Hepatocyte (in vitro differentiated cells): ENCODE data around the gene ZNF541. TPM values are rescaled to one million over a fixed set of nuclear protein-coding genes. Genes with fewer than 3 reads are reported as not detected.
"Not testable (repeated sequence)": the region's sequence is repeated elsewhere in the genome, so short reads cannot be mapped to it uniquely, and the experiment has no call there.

Source experiments
- DNase-seq: peaks from one replicate; pipeline ENCODE4 v3.0.0-alpha.2; 2016; ENCODE audit warnings: low spot score
- H2AFZ ChIP-seq: fragments of 200-600 bp; sonication (generic); 2 replicates; pipeline ENCODE4 v1.6.0; 2016; ENCODE audit warnings: antibody characterized with exemption, mild to moderate bottlenecking
- H3K27ac ChIP-seq: fragments of 200-600 bp; sonication (generic); 2 replicates; pipeline ENCODE4 v1.5.1; 2016; ENCODE audit warnings: mild to moderate bottlenecking
- H3K27me3 ChIP-seq: fragments of 200-600 bp; sonication (generic); 2 replicates; pipeline ENCODE4 v1.6.1; 2016
- H3K36me3 ChIP-seq: fragments of 200-600 bp; sonication (generic); replicated peaks from 2 replicates; pipeline ENCODE4 v1.5.1; 2016; ENCODE audit warnings: low read depth; ENCODE audit not compliant: insufficient read depth
- H3K4me1 ChIP-seq: fragments of 200-600 bp; sonication (generic); 2 replicates; pipeline ENCODE4 v1.5.1; 2016; ENCODE audit warnings: mild to moderate bottlenecking, moderate library complexity; ENCODE audit not compliant: insufficient read depth
- H3K4me2 ChIP-seq: fragments of 200-600 bp; sonication (generic); 2 replicates; pipeline ENCODE4 v1.6.0; 2016
- H3K4me3 ChIP-seq: fragments of 200-600 bp; sonication (generic); 2 replicates; pipeline ENCODE4 v1.5.1; 2016; ENCODE audit warnings: mild to moderate bottlenecking
- H3K79me2 ChIP-seq: fragments of 200-600 bp; sonication (generic); 2 replicates; pipeline ENCODE4 v1.6.0; 2017; ENCODE audit warnings: mild to moderate bottlenecking
- H3K9me2 ChIP-seq: fragments of 200-600 bp; sonication (generic); replicated peaks from 2 replicates; pipeline ENCODE4 v1.6.0; 2017; ENCODE audit warnings: mild to moderate bottlenecking; ENCODE audit not compliant: insufficient read depth
- H3K9me3 ChIP-seq: fragments of 200-600 bp; sonication (generic); 2 replicates; pipeline ENCODE4 v1.5.1; 2016; ENCODE audit warnings: low read depth, mild to moderate bottlenecking
- H4K20me1 ChIP-seq: fragments of 200-600 bp; sonication (generic); 2 replicates; pipeline ENCODE4 v1.6.0; 2016; ENCODE audit warnings: mild to moderate bottlenecking; ENCODE audit not compliant: insufficient read depth, poor library complexity, severe bottlenecking
- EZH2 ChIP-seq: fragments of 200-600 bp; sonication (generic); IDR thresholded peaks from 2 replicates; pipeline ENCODE4 v1.6.1; 2016; ENCODE audit warnings: antibody characterized with exemption, mild to moderate bottlenecking, borderline replicate concordance
- EZH2phosphoT487 ChIP-seq: fragments of 200-600 bp; sonication (generic); IDR thresholded peaks from one replicate; pipeline ENCODE4 v1.6.1; 2018; ENCODE audit warnings: antibody characterized with exemption, mild to moderate bottlenecking, low read depth, moderate library complexity; ENCODE audit not compliant: unreplicated experiment, severe bottlenecking
- WGBS: methylation state at CpG from one replicate; pipeline ENCODE4 v1.1.6; 2016; ENCODE audit warnings: low lambda C conversion rate; ENCODE audit errors: missing lambda C conversion rate; 5-methylcytosine and 5-hydroxymethylcytosine counted together
- polyA plus RNA-seq: library from polyadenylated mRNA; unstranded; fragments of >200 nt; fragmentation: Nextera tagmentation; extraction: Ambion mirVana; gene quantifications from 2 replicates; pipeline ENCODE4 v1.2.1, GENCODE V29; 2016
- total RNA-seq: library from RNA; depleted of rRNA; stranded (reverse); fragments of >200 nt; gene quantifications from 2 replicates; pipeline ENCODE4 v1.2.3, GENCODE V29; 2014
- TF ChIP-seq, protein P1 (sequence below): fragments of 200-600 bp; sonication (generic); IDR thresholded peaks from 2 replicates; pipeline ENCODE4 v1.5.1; 2016; ENCODE audit warnings: antibody characterized with exemption, mild to moderate bottlenecking; ENCODE audit not compliant: poor library complexity

ZNF541 gene
- total and polyA plus RNA-seq, 2 experiments from 2014 or later, result 0.05 to 0.43 TPM

DNA sequence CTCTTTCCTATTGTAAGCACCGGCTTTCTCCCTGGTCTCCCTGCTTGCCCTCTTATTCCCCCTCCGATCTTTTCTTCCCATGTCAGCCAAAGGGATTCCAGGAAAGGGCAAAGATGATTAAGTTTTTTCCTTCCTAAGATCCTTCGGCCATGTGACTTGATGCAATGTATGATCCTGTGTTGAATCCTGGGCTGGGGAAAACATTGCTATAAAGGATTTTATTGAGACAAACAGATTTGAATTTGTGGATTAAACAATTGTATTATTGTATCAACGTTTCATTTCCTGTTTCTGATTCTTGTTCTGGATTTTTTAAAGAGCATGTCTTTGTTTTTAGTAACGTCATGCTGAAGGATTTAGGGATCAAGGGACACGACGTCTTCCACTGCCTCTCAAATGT, 16.9 kb upstream of the ZNF541 start:
- Histone ChIP-seq H3K4me3 (no peak overlapping the region), H2AFZ (no peak overlapping the region)
- 64% methylated on average over 7 of the region's 7 CpGs for WGBS

DNA sequence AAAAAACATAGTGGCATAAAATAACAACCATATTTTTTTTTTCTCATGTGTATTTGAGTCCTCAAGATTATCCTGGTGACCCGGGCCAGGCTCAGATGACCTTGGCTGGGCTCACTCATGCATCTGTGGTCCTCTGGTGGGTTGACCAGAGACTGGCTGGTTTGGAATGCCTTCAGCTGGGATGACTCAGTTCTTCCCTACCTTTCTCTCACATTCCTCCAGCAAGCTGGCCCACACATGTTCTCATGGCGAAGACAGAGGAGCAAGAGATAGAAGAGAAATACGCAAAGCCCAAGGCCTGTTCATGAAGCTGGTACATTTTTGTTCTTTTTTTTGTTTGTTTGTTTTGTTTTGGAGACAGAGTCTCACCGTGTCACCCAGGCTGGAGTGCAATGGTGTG, 14.3 kb upstream of the ZNF541 start:
- WGBS, result 93% methylated on average over 4 of the region's 4 CpGs
- TF ChIP-seq, protein P1, sequence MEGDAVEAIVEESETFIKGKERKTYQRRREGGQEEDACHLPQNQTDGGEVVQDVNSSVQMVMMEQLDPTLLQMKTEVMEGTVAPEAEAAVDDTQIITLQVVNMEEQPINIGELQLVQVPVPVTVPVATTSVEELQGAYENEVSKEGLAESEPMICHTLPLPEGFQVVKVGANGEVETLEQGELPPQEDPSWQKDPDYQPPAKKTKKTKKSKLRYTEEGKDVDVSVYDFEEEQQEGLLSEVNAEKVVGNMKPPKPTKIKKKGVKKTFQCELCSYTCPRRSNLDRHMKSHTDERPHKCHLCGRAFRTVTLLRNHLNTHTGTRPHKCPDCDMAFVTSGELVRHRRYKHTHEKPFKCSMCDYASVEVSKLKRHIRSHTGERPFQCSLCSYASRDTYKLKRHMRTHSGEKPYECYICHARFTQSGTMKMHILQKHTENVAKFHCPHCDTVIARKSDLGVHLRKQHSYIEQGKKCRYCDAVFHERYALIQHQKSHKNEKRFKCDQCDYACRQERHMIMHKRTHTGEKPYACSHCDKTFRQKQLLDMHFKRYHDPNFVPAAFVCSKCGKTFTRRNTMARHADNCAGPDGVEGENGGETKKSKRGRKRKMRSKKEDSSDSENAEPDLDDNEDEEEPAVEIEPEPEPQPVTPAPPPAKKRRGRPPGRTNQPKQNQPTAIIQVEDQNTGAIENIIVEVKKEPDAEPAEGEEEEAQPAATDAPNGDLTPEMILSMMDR, result no peak
- TF ChIP-seq EZH2 (no peak), EZH2phosphoT487 (no peak)
- no peak for DNase-seq
- Histone ChIP-seq H3K79me2 (no peaks in the 10 kb centered on the region), H3K4me1 (no peaks in the 10 kb centered on the region), H3K9me3 (no peaks in the 10 kb centered on the region), H3K27me3 (no peaks in the 10 kb centered on the region), H3K27ac (no peak overlapping the region), H4K20me1 (no peaks in the 10 kb centered on the region), H3K4me2 (no peak overlapping the region), H3K4me3 (no peak overlapping the region), H3K36me3 (no peaks in the 10 kb centered on the region), H2AFZ (no peak overlapping the region), H3K9me2 (no peaks in the 10 kb centered on the region)

More for the DNA sequence above, 16.9 kb upstream of the ZNF541 start:
- H3K27ac ChIP-seq, result no peak overlapping the region
- TF ChIP-seq EZH2, result no peak
- no peak for TF ChIP-seq EZH2phosphoT487
- TF ChIP-seq, protein P1, result no peak
- H3K4me1 ChIP-seq, result no peaks in the 10 kb centered on the region
- no peaks in the 10 kb centered on the region for H3K36me3 ChIP-seq
- H4K20me1 ChIP-seq, result no peaks in the 10 kb centered on the region
- no peaks in the 10 kb centered on the region for H3K27me3 ChIP-seq
- no peaks in the 10 kb centered on the region for H3K9me2 ChIP-seq
- no peaks in the 10 kb centered on the region for H3K9me3 ChIP-seq
- H3K79me2 ChIP-seq, result no peaks in the 10 kb centered on the region
- no peak overlapping the region for H3K4me2 ChIP-seq
- no peak for DNase-seq

DNA sequence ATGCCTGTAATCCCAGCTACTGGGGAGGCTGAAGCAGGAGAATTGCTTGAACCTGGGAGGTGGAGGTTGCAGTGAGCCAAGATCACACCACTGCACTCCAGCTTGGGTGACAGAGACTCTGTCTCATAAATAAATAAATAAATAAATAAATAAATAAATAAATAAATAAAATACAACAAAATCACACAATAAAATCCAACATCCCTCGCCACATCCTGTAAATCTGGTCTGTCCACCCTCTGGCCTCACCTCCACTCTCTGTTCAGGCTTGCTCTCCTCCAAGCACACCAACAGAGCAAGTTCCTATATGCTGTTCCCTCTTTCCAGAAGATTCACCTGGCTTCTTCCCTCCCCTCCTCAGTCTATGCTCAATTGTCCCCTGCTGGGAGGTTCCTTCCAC, 10.2 kb upstream of the ZNF541 start:
- not testable (repeated sequence) for DNase-seq, H3K4me2 ChIP-seq, H3K36me3 ChIP-seq, H3K9me2 ChIP-seq, H3K9me3 ChIP-seq, H3K79me2 ChIP-seq, H2AFZ ChIP-seq, H3K4me1 ChIP-seq, H3K4me3 ChIP-seq, H3K27ac ChIP-seq, H3K27me3 ChIP-seq, H4K20me1 ChIP-seq
- 89% methylated on average over 1 of the region's 1 CpG for WGBS

GRCh38 chr19:47582320-47582909, 9.5 kb upstream of the ZNF541 start:
- DNase-seq, result no peak
- H2AFZ ChIP-seq, result no peak overlapping the region
- H3K4me3 ChIP-seq, result no peak overlapping the region
- no peaks in the 10 kb centered on the region for H3K27me3 ChIP-seq
- H3K4me2 ChIP-seq, result peak overlapping the region; percentile 13
- no peaks in the 10 kb centered on the region for H3K9me3 ChIP-seq
- no peaks in the 10 kb centered on the region for H3K36me3 ChIP-seq
- H3K4me1 ChIP-seq, result no peaks in the 10 kb centered on the region
- no peaks in the 10 kb centered on the region for H4K20me1 ChIP-seq
- WGBS, result 43% methylated on average over 6 of the region's 6 CpGs
- H3K27ac ChIP-seq, result no peak overlapping the region
- no peaks in the 10 kb centered on the region for H3K9me2 ChIP-seq
- no peaks in the 10 kb centered on the region for H3K79me2 ChIP-seq
- TF ChIP-seq, protein P1, result no peak
- no peak for TF ChIP-seq EZH2phosphoT487
- no peak for TF ChIP-seq EZH2
